Islet precursor cell (in vitro differentiated cells): ENCODE results near the gene TOMM70.
"Not testable (repeated sequence)": the region's sequence is repeated elsewhere in the genome, so short reads cannot be mapped to it uniquely, and the experiment has no call there.

Experiments
- DNase-seq: peaks from one replicate; pipeline ENCODE4 v3.0.0-alpha.2; 2018

TOMM70 gene

GRCh38 chr3:100400780-100401673, at the start of gene TOMM70, which contains the start of gene LNP1:
Gene TOMM70 (minus strand): TSS chr3:100401089. CDS start chr3:100400949, 140 bp downstream.
Gene LNP1 (plus strand): TSS chr3:100401539. CDS start chr3:100429730, 28,191 bp downstream.
- peak; percentile 98 for DNase-seq

GRCh38 chr3:100449214-100449613, 48.3 kb upstream of the TOMM70 start:
- DNase-seq, result no peak

- DNase-seq, result no peak
These were observed 47.2 kb upstream of the TOMM70 start for GRCh38 chr3:100448079-100448478.

GRCh38 chr3:100447067-100447466, 46.2 kb upstream of the TOMM70 start:
- not testable (repeated sequence) for DNase-seq

- DNase-seq, result no peak
These were observed 42.8 kb upstream of the TOMM70 start for GRCh38 chr3:100443690-100444089.

GRCh38 chr3:100440895-100441294, 40.0 kb upstream of the TOMM70 start:
- no peak for DNase-seq

GRCh38 chr3:100438623-100438974, 37.7 kb upstream of the TOMM70 start:
- no peak for DNase-seq

DNA sequence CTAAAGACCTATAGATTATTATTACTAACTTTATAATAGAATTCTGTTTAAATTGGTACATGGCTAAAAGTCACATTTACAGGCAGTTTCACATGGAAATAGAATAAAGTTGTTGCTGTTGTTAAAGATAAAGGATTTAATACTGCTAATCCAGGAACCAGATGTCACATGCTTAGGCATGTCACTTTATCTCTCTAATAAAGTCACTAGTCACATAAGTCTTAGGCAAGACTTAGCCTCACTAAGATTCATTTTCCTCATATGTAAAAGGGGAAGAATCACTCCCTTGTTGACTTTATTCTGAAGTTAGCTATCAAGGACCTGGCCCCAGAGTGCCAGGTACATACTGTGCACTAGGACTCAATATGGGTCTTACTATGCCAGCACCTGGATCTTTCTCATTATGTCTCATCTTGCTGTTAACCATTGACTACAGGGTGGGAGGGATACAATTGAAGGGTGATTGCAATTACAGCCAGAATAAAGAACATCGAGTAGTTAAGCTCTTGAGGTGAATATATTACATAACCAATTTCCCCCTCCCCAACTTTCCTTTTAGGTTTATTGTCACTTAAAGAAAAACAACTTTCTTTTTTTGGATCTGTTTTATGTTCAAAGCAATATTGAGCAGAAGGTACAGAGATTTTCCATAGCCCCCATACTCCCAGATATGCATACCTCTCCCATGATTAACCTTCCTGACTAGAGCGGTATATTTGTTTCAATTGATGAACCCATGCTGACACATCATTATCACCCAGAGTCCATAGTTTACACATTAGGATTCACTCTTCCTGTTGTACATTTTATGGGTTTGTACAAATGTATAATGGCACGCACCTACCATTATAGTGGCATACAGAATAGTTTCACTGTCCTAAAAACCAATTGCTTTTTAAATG, 37.1 kb upstream of the TOMM70 start:
- DNase-seq, result no peak

GRCh38 chr3:100436951-100437350, 36.1 kb upstream of the TOMM70 start:
- no peak for DNase-seq

DNA sequence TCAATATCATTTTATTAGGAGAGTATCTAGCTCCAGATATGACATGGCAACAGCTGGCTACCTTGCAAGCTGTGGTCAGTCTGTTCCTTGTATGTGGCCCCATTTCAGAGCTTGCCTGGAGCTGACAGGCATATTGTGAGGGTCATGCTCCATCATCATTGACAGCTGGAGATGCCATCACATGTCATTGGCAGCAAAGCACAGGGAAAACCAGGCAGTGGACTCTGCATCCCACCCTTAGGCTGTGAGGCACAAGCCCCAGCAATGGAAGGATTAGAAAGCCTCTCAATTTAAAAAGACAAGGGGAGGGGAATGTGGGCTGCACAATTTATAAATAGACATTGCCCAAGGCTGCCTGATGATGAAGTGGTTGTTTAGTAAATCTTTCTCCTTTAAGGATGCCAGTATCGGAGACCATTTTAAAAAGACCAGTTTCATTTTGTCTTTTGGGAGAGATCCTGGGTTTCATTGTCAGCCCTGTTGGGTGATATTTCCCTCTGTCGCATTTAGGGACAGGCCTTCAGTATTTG, 28.4 kb upstream of the TOMM70 start:
- no peak for DNase-seq

- DNase-seq, result no peak
These were observed 26.8 kb upstream of the TOMM70 start for GRCh38 chr3:100427699-100428098.

GRCh38 chr3:100426067-100426682, 25.3 kb upstream of the TOMM70 start:
- DNase-seq, result no peak

- no peak for DNase-seq
These were observed 24.4 kb upstream of the TOMM70 start for GRCh38 chr3:100425316-100425715.

GRCh38 chr3:100424261-100424660, 23.4 kb upstream of the TOMM70 start:
- DNase-seq, result no peak

GRCh38 chr3:100423611-100424010, 22.7 kb upstream of the TOMM70 start:
- DNase-seq, result no peak

DNA sequence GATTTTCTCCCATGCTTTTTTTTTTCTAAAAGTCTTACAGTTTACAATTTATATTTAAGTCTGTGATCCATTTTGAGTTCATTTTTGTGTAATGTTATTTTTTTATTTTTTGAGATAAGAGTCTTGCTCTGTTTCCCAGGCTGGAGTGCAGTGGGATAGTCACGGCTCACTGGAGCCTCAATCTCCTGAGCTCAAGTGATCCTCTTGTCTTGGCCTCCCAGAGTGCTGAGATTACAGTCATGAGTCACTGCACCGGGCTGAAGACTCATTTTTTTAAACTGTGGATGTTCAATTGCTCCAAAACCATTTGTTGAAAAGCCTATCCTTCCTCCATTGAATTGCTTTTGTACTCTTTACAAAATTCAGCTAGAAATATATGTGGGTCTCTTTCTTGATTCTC, 20.0 kb upstream of the TOMM70 start:
- DNase-seq, result no peak

DNA sequence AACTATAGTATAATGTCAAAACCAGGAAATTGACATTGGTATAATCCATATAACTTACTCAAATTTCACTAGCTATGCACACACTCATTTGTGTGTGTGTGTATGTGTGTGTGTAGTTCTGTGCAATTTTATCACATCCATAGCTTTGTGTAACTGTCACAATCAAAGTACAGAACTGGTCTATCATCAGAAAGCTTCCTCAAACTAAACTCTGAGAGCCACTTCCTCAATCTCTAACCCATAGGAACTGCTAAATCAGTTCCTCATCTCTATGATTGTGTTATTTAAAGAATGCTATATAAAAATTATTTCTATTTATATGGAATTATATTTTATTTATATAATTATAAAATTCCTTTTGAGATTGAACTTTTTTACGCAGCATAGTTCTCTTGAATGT, 18.5 kb upstream of the TOMM70 start:
- DNase-seq, result no peak

- no peak for DNase-seq
These were observed 16.0 kb upstream of the TOMM70 start for GRCh38 chr3:100416863-100417262.

- no peak for DNase-seq
These were observed 15.3 kb upstream of the TOMM70 start for GRCh38 chr3:100416176-100416575.

DNA sequence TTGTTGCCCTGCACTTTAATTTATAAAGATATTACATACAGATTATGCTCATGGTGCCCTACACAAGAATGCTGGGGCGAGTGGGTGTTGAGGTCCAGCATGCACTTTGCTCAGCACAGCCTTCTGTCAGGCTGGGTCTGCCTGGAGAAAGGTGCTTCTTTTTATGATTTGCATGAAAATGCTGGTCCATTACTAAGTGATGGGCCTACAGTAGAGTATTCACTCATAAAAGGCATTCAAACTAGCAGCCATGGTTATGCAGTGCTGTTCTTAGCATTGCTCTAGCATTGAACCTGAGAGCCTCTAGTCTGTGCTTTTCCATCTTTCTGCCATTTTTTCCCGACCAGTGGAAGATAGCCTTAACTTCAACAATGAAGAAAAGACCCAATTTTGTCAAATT, 12.7 kb upstream of the TOMM70 start:
- DNase-seq, result no peak

- no peak for DNase-seq
These were observed 12.2 kb upstream of the TOMM70 start for GRCh38 chr3:100412912-100413590.
